HL-60 (cell line): ENCODE results near the gene POLR2J3.
"Not testable (repeated sequence)": the region's sequence is repeated elsewhere in the genome, so short reads cannot be mapped to it uniquely, and the experiment has no call there.

Experiments
- CTCF ChIP-seq: IDR thresholded peaks from one replicate; pipeline ENCODE4 v1.5.1; 2011; ENCODE audit warnings: low read length, control low read depth, inconsistent platforms; ENCODE audit not compliant: insufficient read depth
- GABPA ChIP-seq: IDR thresholded peaks from 2 replicates; pipeline ENCODE4 v1.6.1; 2012; ENCODE audit warnings: low read depth
- POLR2AphosphoS5 ChIP-seq: IDR thresholded peaks from 2 replicates; pipeline ENCODE4 v1.6.1; 2012; ENCODE audit warnings: low read depth

- not testable (repeated sequence) for TF ChIP-seq CTCF, POLR2AphosphoS5, GABPA
These were observed 41.4 kb upstream of the POLR2J3 start for GRCh38 chr7:102613575-102614345.
